ENCODE data around the gene AKAP13.

GRCh38 chr15:85718981-85719380 lies 338.6 kb downstream of the AKAP13 start:
- TF ChIP-seq CTCF (IDR thresholded peaks at IDR 0.05) (no peak), POLR2A (IDR thresholded peaks at IDR 0.05) (peak in 1 of 2 donors; percentile 22)
